Stimulated activated CD4-positive, alpha-beta T cell treated with anti-CD3 and anti-CD28 coated beads, Interleukin-1b, Interleukin-23, amount 100 ng/mL, for 1 hour (primary cell): ENCODE data around the gene ATXN7.

Source experiments
- DNase-seq, 2 donors: peaks; one replicate each; pipeline ENCODE4 v3.0.0-alpha.2; 2020; ENCODE audit warnings: low read depth in 2 of 2

Gene ATXN7

GRCh38 chr3:63905731-63906620 is 42.3 kb downstream of the ATXN7 start:
- DNase-seq = no peak

- no peak for DNase-seq
Measured at GRCh38 chr3:63908081-63908736, 44.5 kb downstream of the ATXN7 start.

GRCh38 chr3:63908776-63909175 is 45.1 kb downstream of the ATXN7 start:
- DNase-seq = no peak

GRCh38 chr3:63909431-63909830 is 45.8 kb downstream of the ATXN7 start:
- DNase-seq = no peak

- no peak for DNase-seq
Measured at GRCh38 chr3:63910001-63910400, 46.3 kb downstream of the ATXN7 start.

GRCh38 chr3:63910891-63911290 is 47.2 kb downstream of the ATXN7 start:
- DNase-seq = no peak

GRCh38 chr3:63911509-63911872 is 47.8 kb downstream of the ATXN7 start:
- peak in 1 of 2 donors; percentile 1 for DNase-seq

- peak; percentile 57 to 67 for DNase-seq
Measured at GRCh38 chr3:63911873-63912767, 48.5 kb downstream of the ATXN7 start, which contains the start of gene SCAANT1. Gene SCAANT1 (minus strand): TSS chr3:63912383.

GRCh38 chr3:63912768-63913588 is 49.3 kb downstream of the ATXN7 start:
- DNase-seq = peak; percentile 12 to 21

GRCh38 chr3:63914312-63914711 is 50.6 kb downstream of the ATXN7 start:
- DNase-seq = no peak

GRCh38 chr3:63918321-63918720 is 54.7 kb downstream of the ATXN7 start:
- DNase-seq = no peak

GRCh38 chr3:63920001-63920400 is 56.3 kb downstream of the ATXN7 start:
- DNase-seq = no peak

- no peak for DNase-seq
Measured at GRCh38 chr3:63921741-63922482, 58.2 kb downstream of the ATXN7 start.

GRCh38 chr3:63922491-63923199 is 59.0 kb downstream of the ATXN7 start:
- no peak for DNase-seq

- no peak for DNase-seq
Measured at GRCh38 chr3:63926309-63926708, 62.6 kb downstream of the ATXN7 start.

GRCh38 chr3:63927422-63928280 is 64.0 kb downstream of the ATXN7 start:
- DNase-seq = no peak

- no peak for DNase-seq
Measured at GRCh38 chr3:63931290-63931689, 67.6 kb downstream of the ATXN7 start.

- DNase-seq = no peak
Measured at GRCh38 chr3:63932509-63933212, 69.0 kb downstream of the ATXN7 start.
